ENCODE data around the gene ADAM8. TPM values are rescaled to one million over a fixed set of nuclear protein-coding genes. Genes with fewer than 3 reads are reported as not detected.

The ADAM8 gene
- total and polyA plus RNA-seq, 4 donors = 4.4 to 79.2 (median 27.4) TPM

DNA sequence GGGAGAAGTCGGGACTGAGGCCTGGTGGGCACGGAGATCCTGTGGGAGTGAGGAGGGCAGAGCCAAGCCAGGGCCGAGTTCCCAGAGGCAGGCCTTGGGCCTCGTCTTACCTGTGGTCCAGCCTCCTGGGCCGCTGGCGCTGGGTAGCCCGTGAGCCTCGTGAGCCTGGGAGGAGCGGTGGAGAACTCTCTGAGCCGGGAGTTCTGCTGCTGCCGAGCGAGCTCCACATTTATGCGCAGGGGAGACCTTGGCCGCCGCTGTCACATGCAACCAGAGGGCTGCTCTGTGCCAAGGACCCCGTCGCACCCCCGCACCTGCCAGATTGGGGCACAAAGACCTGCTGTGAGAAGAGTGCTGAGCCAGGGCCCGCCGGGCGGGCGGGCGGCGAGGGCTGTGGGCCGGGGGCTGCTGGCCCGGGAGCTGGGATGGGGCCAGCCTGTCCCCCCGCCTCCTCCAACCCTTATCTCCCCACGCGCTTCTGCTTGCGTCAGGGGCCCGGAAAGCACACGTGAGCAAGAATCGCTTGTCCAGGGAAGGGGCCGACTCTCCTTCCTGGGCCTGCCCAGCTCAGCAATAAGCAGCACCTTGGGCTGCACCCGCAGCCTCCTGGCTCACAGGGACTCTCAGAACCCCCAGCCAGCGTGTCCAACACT lies 28.9 kb downstream of the ADAM8 start:
- Histone ChIP-seq H3K4me3 (no peak overlapping the region), H3K4me1 (ENCODE audit: control insufficient read depth in 5 of 5, insufficient read depth in 5 of 5, low read length in 5 of 5) (peaks cover 0 to 5% (median 0%) of the 10 kb centered on the region in 5 donors), H3K9ac (ENCODE audit: insufficient read depth in 1 of 2, low read length in 2 of 2) (no peak overlapping the region), H3K9me3 (ENCODE audit: control insufficient read depth in 4 of 4, insufficient read depth in 3 of 4, low read length in 3 of 4) (peaks cover 0 to 3% (median 0%) of the 10 kb centered on the region in 4 donors), H3K27me3 (ENCODE audit: control insufficient read depth in 3 of 3, insufficient read depth in 3 of 3, low read length in 2 of 3) (peaks cover 9 to 16% (median 12%) of the 10 kb centered on the region in 3 donors), H3K36me3 (ENCODE audit: control insufficient read depth in 4 of 4, insufficient read depth in 4 of 4, low read length in 4 of 4) (no peaks in the 10 kb centered on the region), H3K27ac (ENCODE audit: low read depth in 1 of 2, low read length in 1 of 2) (no peak overlapping the region)
- DNase-seq (no peak), ATAC-seq (ENCODE audit: insufficient read depth, low FRiP score) (no peak)
- TF ChIP-seq, protein P1, sequence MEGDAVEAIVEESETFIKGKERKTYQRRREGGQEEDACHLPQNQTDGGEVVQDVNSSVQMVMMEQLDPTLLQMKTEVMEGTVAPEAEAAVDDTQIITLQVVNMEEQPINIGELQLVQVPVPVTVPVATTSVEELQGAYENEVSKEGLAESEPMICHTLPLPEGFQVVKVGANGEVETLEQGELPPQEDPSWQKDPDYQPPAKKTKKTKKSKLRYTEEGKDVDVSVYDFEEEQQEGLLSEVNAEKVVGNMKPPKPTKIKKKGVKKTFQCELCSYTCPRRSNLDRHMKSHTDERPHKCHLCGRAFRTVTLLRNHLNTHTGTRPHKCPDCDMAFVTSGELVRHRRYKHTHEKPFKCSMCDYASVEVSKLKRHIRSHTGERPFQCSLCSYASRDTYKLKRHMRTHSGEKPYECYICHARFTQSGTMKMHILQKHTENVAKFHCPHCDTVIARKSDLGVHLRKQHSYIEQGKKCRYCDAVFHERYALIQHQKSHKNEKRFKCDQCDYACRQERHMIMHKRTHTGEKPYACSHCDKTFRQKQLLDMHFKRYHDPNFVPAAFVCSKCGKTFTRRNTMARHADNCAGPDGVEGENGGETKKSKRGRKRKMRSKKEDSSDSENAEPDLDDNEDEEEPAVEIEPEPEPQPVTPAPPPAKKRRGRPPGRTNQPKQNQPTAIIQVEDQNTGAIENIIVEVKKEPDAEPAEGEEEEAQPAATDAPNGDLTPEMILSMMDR (IDR thresholded peaks at IDR 0.05; ENCODE audit: control extremely low read depth, extremely low read depth) = no peak
- WGBS, 2 donors = 75 to 85% methylated on average over 34 to 36 of the region's 36 CpGs

DNA sequence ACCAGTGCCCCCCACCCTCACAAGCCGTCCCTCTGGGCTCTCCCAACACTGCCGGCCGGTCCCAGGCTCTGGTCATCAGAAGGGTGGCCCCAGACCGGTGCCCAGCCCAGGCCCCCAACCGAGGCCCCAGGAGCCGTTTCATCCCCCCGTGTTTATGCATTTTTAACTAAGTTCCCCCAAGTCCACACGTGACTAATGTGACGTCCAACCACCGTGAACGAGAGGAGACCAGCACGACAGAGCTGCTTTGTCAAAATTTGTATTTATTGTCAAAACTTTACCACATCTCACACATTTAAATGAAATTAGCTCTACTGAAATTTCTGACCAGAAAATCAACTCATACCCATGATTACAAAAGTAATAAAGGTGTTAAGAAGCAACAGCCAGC lies 30.4 kb downstream of the ADAM8 start:
- Histone ChIP-seq H3K4me3 (no peak overlapping the region), H3K27me3 (ENCODE audit: control insufficient read depth in 3 of 3, insufficient read depth in 3 of 3, low read length in 2 of 3) (peaks cover 12 to 21% (median 12%) of the 10 kb centered on the region in 3 donors), H3K4me1 (ENCODE audit: control insufficient read depth in 5 of 5, insufficient read depth in 5 of 5, low read length in 5 of 5) (peaks cover 0 to 8% (median 0%) of the 10 kb centered on the region in 5 donors), H3K27ac (ENCODE audit: low read depth in 1 of 2, low read length in 1 of 2) (no peak overlapping the region), H3K36me3 (ENCODE audit: control insufficient read depth in 4 of 4, insufficient read depth in 4 of 4, low read length in 4 of 4) (no peaks in the 10 kb centered on the region), H3K9ac (ENCODE audit: insufficient read depth in 1 of 2, low read length in 2 of 2) (no peak overlapping the region), H3K9me3 (ENCODE audit: control insufficient read depth in 4 of 4, insufficient read depth in 3 of 4, low read length in 3 of 4) (peaks cover 0 to 3% (median 0%) of the 10 kb centered on the region in 4 donors)
- TF ChIP-seq, protein P1 (IDR thresholded peaks at IDR 0.05; ENCODE audit: control extremely low read depth, extremely low read depth) = no peak
- ATAC-seq (ENCODE audit: insufficient read depth, low FRiP score) (no peak), DNase-seq (no peak)
- WGBS, 2 donors = 59 to 77% methylated on average over 12 of the region's 12 CpGs

DNA sequence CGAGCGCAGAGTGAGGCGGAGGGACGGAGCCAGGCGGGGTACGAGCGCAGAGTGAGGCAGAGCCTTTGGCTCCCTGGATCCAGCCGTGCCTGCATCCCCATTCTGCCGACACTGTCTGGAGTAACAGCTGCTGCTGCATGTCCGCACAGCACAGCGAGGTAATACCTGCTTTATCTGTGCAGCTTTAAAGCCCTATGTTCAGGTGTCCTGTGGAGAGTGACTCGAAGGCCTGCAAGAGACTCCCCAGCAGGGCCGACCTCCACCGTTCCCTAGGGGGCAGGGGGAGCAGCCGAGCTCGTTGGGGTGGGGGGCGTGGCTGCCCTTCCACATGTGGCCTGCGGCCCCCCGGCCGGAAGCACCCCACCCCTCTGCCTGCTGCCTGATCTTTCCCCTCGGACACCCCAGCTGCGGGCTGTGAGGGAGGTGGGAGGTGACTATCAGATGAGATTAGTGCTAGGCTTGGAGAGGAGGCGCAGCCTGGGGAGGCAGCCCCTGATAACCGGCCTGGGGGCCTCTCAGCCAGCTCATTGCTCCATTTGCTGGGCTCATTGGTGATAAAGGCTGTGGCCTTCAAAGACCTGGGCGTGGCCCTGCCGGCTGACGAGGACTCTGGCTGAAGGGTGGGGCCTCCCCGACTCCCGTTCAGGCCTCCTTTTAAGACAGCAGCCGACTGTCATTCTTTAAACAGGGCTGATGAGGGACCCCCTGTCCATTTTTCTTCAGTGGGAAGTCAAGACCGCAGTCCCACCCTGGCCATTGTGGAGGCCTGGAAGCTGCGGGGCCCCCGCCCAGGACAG lies 31.0 kb downstream of the ADAM8 start:
- DNase-seq = no peak
- WGBS, 2 donors = 60 to 76% methylated on average over 32 to 33 of the region's 33 CpGs

More for the DNA sequence above, 31.0 kb downstream of the ADAM8 start:
- H3K27me3 ChIP-seq (ENCODE audit: control insufficient read depth in 3 of 3, insufficient read depth in 3 of 3, low read length in 2 of 3) = peaks cover 12 to 21% (median 12%) of the 10 kb centered on the region in 3 donors
- H3K4me3 ChIP-seq = no peak overlapping the region
- no peak overlapping the region for H3K9ac ChIP-seq (ENCODE audit: insufficient read depth in 1 of 2, low read length in 2 of 2)
- H3K9me3 ChIP-seq (ENCODE audit: control insufficient read depth in 4 of 4, insufficient read depth in 3 of 4, low read length in 3 of 4) = peaks cover 0 to 3% (median 0%) of the 10 kb centered on the region in 4 donors
- peaks cover 0 to 10% (median 0%) of the 10 kb centered on the region in 5 donors for H3K4me1 ChIP-seq (ENCODE audit: control insufficient read depth in 5 of 5, insufficient read depth in 5 of 5, low read length in 5 of 5)
- TF ChIP-seq, protein P1 (IDR thresholded peaks at IDR 0.05; ENCODE audit: control extremely low read depth, extremely low read depth) = no peak
- ATAC-seq (ENCODE audit: insufficient read depth, low FRiP score) = no peak
- no peak overlapping the region for H3K27ac ChIP-seq (ENCODE audit: low read depth in 1 of 2, low read length in 1 of 2)
- no peaks in the 10 kb centered on the region for H3K36me3 ChIP-seq (ENCODE audit: control insufficient read depth in 4 of 4, insufficient read depth in 4 of 4, low read length in 4 of 4)
